ENCODE results near the gene OSBPL9. TPM values are rescaled to one million over a fixed set of nuclear protein-coding genes. Genes with fewer than 3 reads are reported as not detected.

OSBPL9 gene
- total and polyA plus RNA-seq, 9 of the 15 experiments (the other 6 are each of a cell fraction or from before 2014, with no cell fraction given) = 43.9 to 217 (median 170) TPM

DNA sequence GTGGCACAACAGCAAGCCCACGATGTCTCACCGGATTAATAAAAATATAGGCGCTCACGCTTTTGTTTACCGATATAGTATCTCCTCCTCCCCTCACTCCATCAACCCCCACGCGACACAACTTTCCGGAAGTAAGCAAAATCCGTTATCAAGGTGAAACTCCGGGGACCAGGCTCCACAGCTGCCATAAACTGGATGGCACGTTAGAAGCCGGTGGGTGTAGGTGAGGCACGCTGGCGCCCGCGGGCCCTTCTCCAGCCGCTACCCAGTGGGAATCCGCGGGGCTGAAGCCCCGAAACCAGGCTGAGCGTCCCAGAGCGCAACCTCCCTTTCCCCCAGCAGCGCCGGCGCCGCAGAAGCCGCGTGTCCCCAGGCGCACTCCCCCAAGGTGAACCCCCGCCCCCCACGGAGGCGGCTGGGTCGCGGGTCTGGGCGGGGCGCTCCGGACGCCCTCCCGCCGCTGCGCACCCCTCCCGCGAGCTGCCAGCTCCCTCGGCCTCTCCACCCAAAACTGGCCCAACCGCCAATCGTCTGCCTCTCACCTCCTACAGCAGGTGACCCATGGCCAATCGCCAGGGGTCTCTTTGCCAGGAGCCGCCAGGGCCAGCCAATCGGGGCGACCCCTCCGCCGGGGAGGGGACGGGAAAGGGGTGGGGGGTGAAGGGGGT lies 112.4 kb downstream of the OSBPL9 start (continued):
- TF ChIP-seq, protein P1, sequence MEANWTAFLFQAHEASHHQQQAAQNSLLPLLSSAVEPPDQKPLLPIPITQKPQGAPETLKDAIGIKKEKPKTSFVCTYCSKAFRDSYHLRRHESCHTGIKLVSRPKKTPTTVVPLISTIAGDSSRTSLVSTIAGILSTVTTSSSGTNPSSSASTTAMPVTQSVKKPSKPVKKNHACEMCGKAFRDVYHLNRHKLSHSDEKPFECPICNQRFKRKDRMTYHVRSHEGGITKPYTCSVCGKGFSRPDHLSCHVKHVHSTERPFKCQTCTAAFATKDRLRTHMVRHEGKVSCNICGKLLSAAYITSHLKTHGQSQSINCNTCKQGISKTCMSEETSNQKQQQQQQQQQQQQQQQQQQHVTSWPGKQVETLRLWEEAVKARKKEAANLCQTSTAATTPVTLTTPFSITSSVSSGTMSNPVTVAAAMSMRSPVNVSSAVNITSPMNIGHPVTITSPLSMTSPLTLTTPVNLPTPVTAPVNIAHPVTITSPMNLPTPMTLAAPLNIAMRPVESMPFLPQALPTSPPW (CRISPR knock-in tag; IDR thresholded peaks at IDR 0.05) = peak; percentile 100
- TF ChIP-seq XRCC3 (IDR thresholded peaks at IDR 0.05) (no peak), ZNF830 (CRISPR knock-in tag; IDR thresholded peaks at IDR 0.05) (peak; percentile 94), LCOR (CRISPR knock-in tag; IDR thresholded peaks at IDR 0.05) (peak; percentile 96), ZNF644 (tag; IDR thresholded peaks at IDR 0.05; ENCODE audit: low read depth) (no peak), SRSF1 (IDR thresholded peaks at IDR 0.05; ENCODE audit: low read depth, low read length) (no peak), ERF (CRISPR knock-in tag; IDR thresholded peaks at IDR 0.05) (peak; percentile 86; the same call in 1 of the 2 replicates), PTTG1 (tag; IDR thresholded peaks at IDR 0.05; ENCODE audit: low read depth) (no peak), STAT5A (IDR thresholded peaks at IDR 0.05; ENCODE audit: borderline replicate concordance, low read length) (no peak), TCFL5 (CRISPR knock-in tag; conservative IDR thresholded peaks at IDR 0.05) (no peak), NELFE (IDR thresholded peaks at IDR 0.05; ENCODE audit: insufficient read depth, insufficient read length) (no peak), YBX1 (IDR thresholded peaks at IDR 0.05) (no peak), WHSC1 (IDR thresholded peaks at IDR 0.05; ENCODE audit: low read length) (no peak), BRF1 (IDR thresholded peaks at IDR 0.05; ENCODE audit: borderline replicate concordance, extremely low read depth, insufficient read length) (no peak), SMAD2 (IDR thresholded peaks at IDR 0.05; ENCODE audit: low read depth, low read length) (no peak), CC2D1A (IDR thresholded peaks at IDR 0.05) (no peak), ZNF778 (CRISPR knock-in tag; IDR thresholded peaks at IDR 0.05) (no peak), RFX5 (IDR thresholded peaks at IDR 0.05; ENCODE audit: low read depth, low read length) (no peak), HDGF (IDR thresholded peaks at IDR 0.05) (no peak)
- TF ChIP-seq, protein P2, sequence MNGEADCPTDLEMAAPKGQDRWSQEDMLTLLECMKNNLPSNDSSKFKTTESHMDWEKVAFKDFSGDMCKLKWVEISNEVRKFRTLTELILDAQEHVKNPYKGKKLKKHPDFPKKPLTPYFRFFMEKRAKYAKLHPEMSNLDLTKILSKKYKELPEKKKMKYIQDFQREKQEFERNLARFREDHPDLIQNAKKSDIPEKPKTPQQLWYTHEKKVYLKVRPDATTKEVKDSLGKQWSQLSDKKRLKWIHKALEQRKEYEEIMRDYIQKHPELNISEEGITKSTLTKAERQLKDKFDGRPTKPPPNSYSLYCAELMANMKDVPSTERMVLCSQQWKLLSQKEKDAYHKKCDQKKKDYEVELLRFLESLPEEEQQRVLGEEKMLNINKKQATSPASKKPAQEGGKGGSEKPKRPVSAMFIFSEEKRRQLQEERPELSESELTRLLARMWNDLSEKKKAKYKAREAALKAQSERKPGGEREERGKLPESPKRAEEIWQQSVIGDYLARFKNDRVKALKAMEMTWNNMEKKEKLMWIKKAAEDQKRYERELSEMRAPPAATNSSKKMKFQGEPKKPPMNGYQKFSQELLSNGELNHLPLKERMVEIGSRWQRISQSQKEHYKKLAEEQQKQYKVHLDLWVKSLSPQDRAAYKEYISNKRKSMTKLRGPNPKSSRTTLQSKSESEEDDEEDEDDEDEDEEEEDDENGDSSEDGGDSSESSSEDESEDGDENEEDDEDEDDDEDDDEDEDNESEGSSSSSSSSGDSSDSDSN (IDR thresholded peaks at IDR 0.05; ENCODE audit: borderline replicate concordance in 1 of 2, low read depth in 2 of 2, low read length in 2 of 2) = peak in 1 of 2 experiments; percentile 50; a peak in 1 of 4 replicates
- TF ChIP-seq, protein P3, sequence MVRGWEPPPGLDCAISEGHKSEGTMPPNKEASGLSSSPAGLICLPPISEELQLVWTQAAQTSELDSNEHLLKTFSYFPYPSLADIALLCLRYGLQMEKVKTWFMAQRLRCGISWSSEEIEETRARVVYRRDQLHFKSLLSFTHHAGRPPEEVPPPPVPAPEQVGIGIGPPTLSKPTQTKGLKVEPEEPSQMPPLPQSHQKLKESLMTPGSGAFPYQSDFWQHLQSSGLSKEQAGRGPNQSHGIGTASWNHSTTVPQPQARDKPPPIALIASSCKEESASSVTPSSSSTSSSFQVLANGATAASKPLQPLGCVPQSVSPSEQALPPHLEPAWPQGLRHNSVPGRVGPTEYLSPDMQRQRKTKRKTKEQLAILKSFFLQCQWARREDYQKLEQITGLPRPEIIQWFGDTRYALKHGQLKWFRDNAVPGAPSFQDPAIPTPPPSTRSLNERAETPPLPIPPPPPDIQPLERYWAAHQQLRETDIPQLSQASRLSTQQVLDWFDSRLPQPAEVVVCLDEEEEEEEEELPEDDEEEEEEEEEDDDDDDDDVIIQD (CRISPR knock-in tag; IDR thresholded peaks at IDR 0.05) = no peak
- TF ChIP-seq, protein P4, sequence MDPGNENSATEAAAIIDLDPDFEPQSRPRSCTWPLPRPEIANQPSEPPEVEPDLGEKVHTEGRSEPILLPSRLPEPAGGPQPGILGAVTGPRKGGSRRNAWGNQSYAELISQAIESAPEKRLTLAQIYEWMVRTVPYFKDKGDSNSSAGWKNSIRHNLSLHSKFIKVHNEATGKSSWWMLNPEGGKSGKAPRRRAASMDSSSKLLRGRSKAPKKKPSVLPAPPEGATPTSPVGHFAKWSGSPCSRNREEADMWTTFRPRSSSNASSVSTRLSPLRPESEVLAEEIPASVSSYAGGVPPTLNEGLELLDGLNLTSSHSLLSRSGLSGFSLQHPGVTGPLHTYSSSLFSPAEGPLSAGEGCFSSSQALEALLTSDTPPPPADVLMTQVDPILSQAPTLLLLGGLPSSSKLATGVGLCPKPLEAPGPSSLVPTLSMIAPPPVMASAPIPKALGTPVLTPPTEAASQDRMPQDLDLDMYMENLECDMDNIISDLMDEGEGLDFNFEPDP (CRISPR knock-in tag; IDR thresholded peaks at IDR 0.05) = no peak
